CD4-positive, alpha-beta T cell treated with Interleukin-10 for 1 hour (primary cell): ENCODE measurements around the gene FAM241A.
A peak's percentile ranks its signal among the peaks of the same experiment; 100 is the strongest.
"Not testable (repeated sequence)": the region's sequence is repeated elsewhere in the genome, so short reads cannot be mapped to it uniquely, and the experiment has no call there.

ENCODE experiments used
- DNase-seq: peaks from one replicate; pipeline ENCODE4 v3.0.0-alpha.2; 2020

FAM241A gene

GRCh38 chr4:112176596-112176995 lies 31.3 kb downstream of the FAM241A start:
- DNase-seq, result no peak

GRCh38 chr4:112178741-112179140 lies 33.5 kb downstream of the FAM241A start:
- not testable (repeated sequence) for DNase-seq

DNA sequence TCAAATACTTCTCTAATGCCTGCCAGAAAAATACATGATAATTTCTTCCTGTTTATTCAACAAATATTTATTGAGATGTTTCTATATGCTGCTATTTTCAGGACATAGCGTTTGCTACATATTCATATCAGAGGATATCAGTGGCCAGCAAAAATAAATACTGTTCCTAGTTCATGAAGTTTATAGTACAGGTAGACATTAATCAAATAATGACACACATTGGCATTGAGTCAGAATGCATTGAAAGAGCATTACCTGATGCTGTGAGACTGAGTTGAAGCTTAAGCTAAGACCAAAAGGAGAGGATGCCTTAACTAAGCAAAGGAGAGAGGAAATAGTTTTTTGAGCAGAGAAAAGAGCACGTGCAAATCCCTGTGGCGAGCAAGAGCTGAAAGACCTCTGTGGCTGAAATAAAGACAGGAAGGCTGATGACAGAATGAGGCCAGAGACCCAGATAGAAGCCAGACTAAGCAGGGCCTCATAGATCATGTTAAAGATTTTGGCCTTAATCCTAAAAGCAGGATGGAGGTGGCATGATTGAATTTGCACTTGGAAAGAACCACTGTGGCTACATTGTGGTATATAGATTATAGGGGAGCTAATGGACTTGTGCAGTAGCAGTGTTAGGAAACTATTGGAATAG lies 36.2 kb downstream of the FAM241A start:
- no peak for DNase-seq

- DNase-seq, result no peak
Observed at GRCh38 chr4:112182604-112183003, 37.4 kb downstream of the FAM241A start.

DNA sequence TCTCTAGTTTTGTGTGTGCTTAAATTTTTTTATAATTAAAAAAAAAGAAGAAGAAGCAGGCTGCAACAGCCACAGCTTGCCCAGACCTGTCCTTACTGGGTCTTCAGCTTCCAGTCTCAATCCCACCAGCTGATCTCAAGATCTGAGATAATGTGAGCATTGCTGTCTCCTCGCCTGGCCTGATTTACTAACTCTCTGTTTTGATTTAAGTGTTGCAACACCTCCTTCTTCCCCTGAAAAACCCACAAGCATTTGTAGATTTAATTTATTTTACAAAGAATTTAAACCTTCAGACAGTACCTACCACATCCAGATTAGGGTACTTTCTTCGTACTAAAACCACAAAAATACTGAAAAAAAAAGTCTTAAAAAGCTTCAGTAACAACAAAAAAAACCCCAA lies 38.0 kb downstream of the FAM241A start:
- peak; percentile 15 for DNase-seq

DNA sequence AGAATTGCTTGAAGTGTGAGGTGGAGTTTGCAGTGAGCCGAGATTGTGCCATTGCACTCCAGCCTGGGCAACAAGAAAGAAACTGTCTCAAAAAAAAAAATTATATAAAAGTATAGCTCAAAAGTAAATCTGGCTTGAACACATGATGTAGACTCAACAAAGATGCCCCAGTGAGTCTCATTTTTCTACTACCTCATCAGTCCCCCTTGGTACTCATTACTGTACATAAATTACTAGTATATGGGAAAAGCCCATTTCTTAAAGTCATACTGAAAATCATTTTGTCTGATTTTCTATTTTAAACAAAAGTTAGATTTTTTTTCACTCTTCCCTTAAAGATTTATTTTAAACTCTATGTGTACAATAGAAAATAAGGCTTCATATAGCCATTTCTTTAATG lies 39.2 kb downstream of the FAM241A start:
- DNase-seq, result no peak

DNA sequence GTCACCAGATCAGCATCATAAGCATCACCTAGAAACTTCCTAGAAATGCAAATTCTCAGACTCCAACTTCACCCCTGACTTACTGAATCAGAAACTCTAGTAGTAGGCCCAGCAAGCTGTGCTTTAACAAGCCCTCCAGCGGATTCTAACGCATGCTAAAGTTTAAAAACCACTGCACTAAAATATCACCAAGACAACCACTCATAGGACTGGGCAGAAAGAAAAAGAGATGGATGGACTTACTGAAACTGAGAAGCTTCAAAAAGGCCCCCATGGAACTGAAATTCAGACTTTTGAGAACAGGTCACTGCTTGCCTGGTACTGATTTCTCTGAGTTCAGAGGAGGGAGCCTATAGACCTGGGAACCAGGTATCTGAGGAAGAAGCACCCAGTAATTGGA lies 40.1 kb downstream of the FAM241A start:
- DNase-seq, result no peak

DNA sequence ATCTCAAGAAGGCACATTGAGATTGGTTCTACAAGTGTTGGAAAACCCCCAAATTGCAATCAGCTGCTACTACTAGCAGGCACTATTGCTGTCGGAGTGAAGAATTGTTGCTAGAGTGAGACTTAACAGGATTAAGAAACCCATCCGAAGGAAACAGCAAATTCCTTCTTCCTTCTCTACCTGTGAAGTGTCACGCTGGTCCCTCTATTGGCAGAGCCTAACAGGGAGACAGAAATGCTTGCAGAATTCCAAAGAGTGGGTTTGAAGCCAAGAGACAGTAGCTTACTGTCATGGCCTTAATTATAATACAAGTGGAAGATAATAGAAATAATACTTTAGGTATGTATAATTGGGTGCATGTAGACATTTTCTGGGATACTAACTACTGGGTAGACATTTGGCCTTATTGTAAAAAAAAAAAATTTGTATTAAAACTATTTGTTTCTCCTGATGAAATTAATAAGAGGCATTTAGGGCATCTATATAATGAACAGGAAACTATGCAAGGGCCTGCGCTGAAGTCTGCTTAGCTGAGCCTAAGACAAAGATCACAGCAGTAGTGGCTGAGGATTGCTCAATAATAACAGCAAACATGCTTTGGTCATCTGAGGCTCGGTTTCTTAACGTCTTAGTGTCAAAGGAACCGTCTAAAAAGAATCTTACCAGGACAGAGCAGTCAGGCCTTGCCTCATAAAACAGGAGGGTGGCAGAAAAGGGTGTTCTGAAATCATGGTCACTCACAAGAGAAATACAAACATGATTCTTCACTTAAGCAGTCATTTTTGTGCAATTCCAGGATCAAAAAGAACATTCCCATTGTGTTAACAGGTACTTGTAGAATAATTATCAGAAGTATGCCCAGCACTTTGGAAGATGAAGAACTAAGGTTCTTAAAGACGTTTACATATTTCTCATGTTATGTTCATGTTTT lies 40.8 kb downstream of the FAM241A start:
- DNase-seq, result no peak

DNA sequence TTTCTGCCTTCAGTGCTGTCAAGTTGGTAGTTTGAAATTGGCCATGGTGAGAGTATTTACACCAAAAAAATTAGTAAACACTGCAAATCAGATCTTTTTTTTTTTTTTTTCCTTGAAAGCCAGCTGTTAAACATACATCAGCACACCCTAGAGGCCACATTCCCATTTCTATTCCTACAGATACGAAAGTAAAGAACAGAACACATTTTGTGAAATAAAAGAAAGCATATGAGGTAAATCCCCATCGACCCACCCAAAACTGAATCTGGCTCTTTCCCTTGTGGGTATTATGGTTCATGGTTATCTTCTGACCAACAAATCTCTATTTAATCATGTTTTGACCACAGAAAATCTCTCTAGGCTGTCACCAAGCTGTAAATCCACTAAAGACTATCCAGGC lies 44.5 kb downstream of the FAM241A start:
- no peak for DNase-seq

DNA sequence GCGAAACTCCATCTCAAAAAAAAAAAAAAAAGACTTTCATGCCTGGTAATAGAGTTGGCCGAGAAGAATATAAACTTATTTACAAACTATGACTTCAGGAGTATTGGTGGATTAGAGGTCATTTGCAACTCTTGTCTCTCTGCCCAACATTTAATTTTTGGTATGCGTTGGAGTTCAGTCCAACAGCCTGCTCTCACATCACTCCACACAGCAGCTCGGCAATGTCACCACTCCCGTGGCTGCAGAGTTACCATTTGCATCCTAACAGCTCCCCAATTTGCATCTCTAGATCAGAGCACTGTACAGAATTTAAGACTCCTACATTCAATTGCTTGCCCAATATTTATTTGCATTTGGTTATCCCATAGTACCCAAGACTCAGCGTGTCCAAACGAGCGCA lies 45.4 kb downstream of the FAM241A start:
- no peak for DNase-seq

DNA sequence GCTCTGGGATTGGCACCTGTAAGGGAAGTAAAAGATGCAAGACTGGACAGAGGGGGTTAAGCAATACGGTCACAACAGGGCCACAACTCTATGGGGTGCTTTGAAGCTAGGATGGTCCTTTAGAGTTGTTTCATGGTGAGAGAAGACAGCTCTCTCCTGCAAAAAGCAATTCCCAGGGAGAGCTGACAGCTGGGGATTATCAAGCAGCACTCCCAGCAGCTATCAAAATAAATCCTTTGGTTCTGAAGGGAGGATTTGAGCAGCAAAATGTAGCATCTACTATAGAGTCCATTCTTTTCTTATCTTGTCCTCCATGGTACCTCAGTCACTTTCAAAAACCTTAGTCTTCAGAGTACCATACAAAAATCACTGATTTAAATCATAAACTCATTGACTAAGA lies 51.2 kb downstream of the FAM241A start:
- no peak for DNase-seq

DNA sequence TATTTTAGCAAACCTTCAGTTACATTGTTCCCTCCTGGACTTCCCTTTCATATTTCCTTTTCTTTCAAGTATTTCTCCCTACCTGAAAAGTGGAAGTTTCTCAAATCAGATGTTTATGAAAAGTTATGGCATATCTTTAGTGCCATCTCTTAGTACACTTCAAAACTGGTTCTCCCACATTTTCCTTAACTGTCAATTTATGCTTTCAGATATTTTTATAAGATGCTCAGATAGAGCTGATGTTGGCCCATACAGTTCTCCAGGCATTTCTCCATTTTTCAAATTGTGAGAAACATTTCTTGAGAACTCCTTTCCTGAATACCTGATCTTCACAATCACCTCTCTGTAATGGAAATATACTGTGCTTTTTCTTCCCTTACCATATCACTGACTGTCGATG lies 53.8 kb downstream of the FAM241A start:
- no peak for DNase-seq

GRCh38 chr4:112201915-112202505 lies 56.8 kb downstream of the FAM241A start:
- no peak for DNase-seq

- no peak for DNase-seq
Observed at GRCh38 chr4:112203593-112203992, 58.3 kb downstream of the FAM241A start.

- DNase-seq, result no peak
Observed at GRCh38 chr4:112206431-112206830, 61.2 kb downstream of the FAM241A start.

DNA sequence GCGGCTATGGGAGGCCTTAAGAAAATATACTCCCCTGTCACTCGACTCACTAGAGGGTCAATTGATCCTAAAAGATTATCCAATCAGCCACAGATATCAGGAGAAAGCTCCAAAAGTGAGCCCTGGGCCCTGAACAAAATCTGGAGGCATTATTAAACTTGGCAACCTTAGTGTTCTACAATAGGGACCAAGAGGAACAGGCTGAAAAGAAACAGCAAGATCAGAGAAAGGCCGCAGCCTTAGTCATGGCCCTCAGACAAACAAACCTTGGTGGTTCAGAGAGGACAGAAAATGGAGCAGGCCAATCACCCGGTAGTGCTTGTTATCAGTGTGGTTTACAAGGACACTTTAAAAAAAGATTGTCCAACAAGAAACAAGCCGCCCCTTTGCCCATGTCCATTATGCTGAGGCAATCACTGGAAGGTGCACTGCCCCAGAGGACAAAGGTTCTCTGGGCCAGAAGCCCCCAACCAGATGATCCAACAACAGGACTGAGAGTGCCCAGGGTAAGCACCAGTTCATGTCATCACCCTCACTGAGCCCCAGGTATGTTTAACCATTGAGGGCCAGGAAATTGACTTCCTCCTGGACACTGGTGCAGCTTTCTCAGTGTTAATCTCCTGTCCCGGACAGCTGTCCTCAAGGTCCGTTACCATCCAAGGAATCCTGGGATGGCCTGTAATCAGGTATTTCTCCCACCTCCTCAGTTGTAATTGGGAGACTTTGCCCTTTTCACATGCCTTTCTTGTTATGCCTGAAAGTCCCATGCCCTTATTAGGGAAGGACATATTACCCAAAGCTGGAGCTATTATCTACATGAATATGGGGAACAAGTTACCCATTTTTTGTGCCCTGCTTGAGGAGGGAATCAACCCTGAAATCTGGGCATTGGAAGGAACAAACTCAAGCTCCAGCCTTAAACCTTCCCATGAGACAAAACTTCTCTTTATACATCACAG lies 63.2 kb downstream of the FAM241A start:
- DNase-seq, result not testable (repeated sequence)

GRCh38 chr4:112210777-112211176 lies 65.5 kb downstream of the FAM241A start:
- DNase-seq, result no peak

DNA sequence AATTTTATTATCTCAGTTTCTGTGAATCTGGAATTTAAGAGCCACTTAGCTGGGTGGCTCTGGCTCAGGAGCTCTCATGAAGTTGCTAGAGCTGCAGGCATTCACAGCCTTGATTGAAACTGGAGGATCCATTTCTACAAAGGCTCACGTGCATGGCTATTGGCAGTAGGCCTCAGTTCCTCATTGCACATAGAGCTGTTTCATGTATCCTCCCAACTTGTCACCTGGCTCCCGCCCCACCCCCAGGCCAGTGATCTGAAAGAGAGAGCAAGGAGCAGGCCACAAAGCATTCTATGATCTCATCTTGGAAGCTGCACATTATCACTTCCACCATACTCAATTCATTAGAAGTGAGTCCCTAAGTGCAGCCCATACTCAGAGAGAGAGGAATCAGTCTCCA lies 67.8 kb downstream of the FAM241A start:
- DNase-seq, result no peak

GRCh38 chr4:112213856-112214255 lies 68.6 kb downstream of the FAM241A start:
- DNase-seq, result no peak

DNA sequence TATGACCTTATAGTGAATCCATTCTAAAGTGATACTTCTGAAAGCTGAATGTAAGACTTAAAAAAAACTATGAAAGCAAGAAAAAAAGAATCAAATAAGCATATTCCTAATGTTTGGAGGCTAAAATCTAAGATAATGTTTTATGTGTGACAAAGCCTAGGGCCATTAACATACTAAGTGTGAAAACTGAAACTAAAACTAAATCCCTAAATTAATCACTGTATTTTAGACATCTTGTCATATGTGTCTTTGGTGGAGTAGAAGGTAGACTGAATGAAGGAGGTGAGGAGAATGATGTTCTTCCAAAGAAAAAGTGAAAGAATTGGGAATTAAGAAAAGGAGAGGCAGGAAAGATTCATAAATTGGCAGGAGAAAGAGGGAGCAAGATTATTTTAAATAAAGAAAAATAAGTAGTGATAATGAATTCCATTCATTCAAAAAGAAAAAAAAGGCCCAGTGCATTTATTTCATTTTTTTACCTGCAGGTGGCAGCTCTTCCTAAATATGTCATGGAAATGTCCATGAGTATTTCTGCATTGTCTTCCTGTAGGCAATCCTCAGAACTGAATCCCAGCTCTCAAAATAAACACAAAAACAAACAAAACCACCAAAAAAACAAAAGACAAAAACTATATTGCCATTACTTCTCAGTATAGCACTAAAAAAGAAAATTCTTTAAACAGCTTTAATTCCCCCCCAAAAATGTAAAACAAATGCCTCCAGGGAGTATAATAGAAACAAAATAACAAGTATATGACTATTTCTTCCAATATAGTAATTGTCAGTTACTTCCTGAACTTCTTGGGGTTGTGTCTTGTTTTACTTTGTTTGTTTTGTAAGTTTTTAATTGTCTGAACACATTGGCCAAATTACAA lies 69.4 kb downstream of the FAM241A start:
- peak; percentile 47 for DNase-seq

DNA sequence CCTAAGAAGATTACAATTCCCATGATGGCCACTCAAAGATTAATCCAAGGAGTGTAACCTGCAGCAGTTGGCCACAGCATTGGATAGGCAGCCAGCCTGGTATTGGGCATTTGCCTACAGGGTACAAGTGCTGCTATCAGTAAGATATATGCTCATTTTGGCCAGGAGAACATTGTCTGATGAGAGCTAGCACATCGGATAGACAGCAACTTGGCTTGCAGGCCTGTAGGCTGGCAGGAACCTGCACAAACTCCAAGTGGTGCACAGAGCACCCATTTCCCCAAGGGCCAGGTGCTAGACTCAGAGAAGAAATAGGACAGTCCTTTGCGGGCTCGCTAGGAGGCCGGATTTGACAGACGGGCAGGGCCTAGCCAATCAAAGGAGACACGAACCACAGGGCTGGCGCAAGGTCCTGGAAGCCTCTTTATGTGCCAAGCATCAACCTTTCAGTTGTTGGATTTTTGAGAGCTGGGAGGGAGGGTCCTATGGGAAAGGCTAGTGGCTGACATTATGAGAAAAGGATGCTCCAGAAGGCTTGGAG lies 74.6 kb downstream of the FAM241A start:
- no peak for DNase-seq
